T-helper 17 cell (primary cell): ENCODE data around the gene SYTL3. TPM values are rescaled to one million over a fixed set of nuclear protein-coding genes. Genes with fewer than 3 reads are reported as not detected.
"Not testable (repeated sequence)": the region's sequence is repeated elsewhere in the genome, so short reads cannot be mapped to it uniquely, and the experiment has no call there.

ENCODE experiments used
- ATAC-seq: fragments of 150-1000 bp; cut with Tn5 transposase; 2 replicates; pipeline ENCODE4 v1.10.0; 2021; ENCODE audit warnings: mild to moderate bottlenecking, moderate library complexity
- DNase-seq, 3 donors: peaks; one replicate each; pipeline versions ENCODE4 v3.0.0 to v3.0.0-alpha.2; 2020 to 2021
- H3K9me3 ChIP-seq: one replicate; pipeline ENCODE4 v1.7.0; 2013; ENCODE audit warnings: low read length, mild to moderate bottlenecking; ENCODE audit not compliant: control insufficient read depth, poor library complexity, severe bottlenecking
- H3K27ac Mint-ChIP-seq: one replicate; pipeline ENCODE4 v1.8.0; 2022; ENCODE audit warnings: mild to moderate bottlenecking, moderate library complexity, mixed read lengths
- H3K27me3 Mint-ChIP-seq: one replicate; pipeline ENCODE4 v1.8.0; 2022; ENCODE audit warnings: mixed read lengths
- H3K36me3 Mint-ChIP-seq: one replicate; pipeline ENCODE4 v1.8.0; 2022; ENCODE audit warnings: low read depth, mixed read lengths
- H3K4me1 Mint-ChIP-seq: one replicate; pipeline ENCODE4 v1.8.0; 2022; ENCODE audit warnings: mild to moderate bottlenecking, mixed read lengths
- H3K4me3 Mint-ChIP-seq: one replicate; pipeline ENCODE4 v1.8.0; 2022; ENCODE audit warnings: mild to moderate bottlenecking, moderate library complexity, mixed read lengths
- total RNA-seq, 4 donors: library from RNA in 2 of 4; stranded (reverse) in 2 of 4; gene quantifications; one replicate each; pipeline ENCODE4 v1.2.3 and lab custom pipeline; 2022 to 2026

SYTL3 gene
- total RNA-seq, 2 donors from 2014 or later = 28.9 to 36.1 TPM

GRCh38 chr6:158611541-158612370, 38.1 kb upstream of the SYTL3 start:
- no peaks in the 10 kb centered on the region for H3K9me3 ChIP-seq
- no peaks in the 10 kb centered on the region for H3K27me3 Mint-ChIP-seq
- no peak overlapping the region for H3K4me3 Mint-ChIP-seq
- H3K27ac Mint-ChIP-seq = peak overlapping the region; percentile 79
- DNase-seq = no peak
- ATAC-seq = no peak
- peaks cover 4% of the 10 kb centered on the region for H3K36me3 Mint-ChIP-seq
- H3K4me1 Mint-ChIP-seq = peaks cover 4% of the 10 kb centered on the region

GRCh38 chr6:158614606-158615005, 35.2 kb upstream of the SYTL3 start:
- not testable (repeated sequence) for H3K27ac Mint-ChIP-seq

GRCh38 chr6:158618289-158618688, 31.6 kb upstream of the SYTL3 start:
- not testable (repeated sequence) for DNase-seq, ATAC-seq, H3K27me3 Mint-ChIP-seq, H3K9me3 ChIP-seq, H3K4me3 Mint-ChIP-seq
- peaks cover 14% of the 10 kb centered on the region for H3K36me3 Mint-ChIP-seq
- peaks cover 23% of the 10 kb centered on the region for H3K4me1 Mint-ChIP-seq
- H3K27ac Mint-ChIP-seq = peak overlapping the region; percentile 88

More at GRCh38 chr6:158614606-158615005, 35.2 kb upstream of the SYTL3 start:
- Mint-ChIP-seq H3K4me1 (peaks cover 25% of the 10 kb centered on the region), H3K36me3 (peaks cover 13% of the 10 kb centered on the region)
- not testable (repeated sequence) for ATAC-seq, H3K9me3 ChIP-seq, H3K4me3 Mint-ChIP-seq, DNase-seq, H3K27me3 Mint-ChIP-seq

- no peaks in the 10 kb centered on the region for H3K9me3 ChIP-seq
- peaks cover 15% of the 10 kb centered on the region for H3K36me3 Mint-ChIP-seq
- DNase-seq (no peak), ATAC-seq (no peak)
- H3K4me3 Mint-ChIP-seq = no peak overlapping the region
- peak overlapping the region; percentile 88 for H3K27ac Mint-ChIP-seq
- no peaks in the 10 kb centered on the region for H3K27me3 Mint-ChIP-seq
- peaks cover 23% of the 10 kb centered on the region for H3K4me1 Mint-ChIP-seq
Observed at GRCh38 chr6:158619922-158620801, 29.7 kb upstream of the SYTL3 start.

- Mint-ChIP-seq H3K4me1 (peaks cover 23% of the 10 kb centered on the region), H3K27ac (no peak overlapping the region), H3K27me3 (no peaks in the 10 kb centered on the region), H3K36me3 (peaks cover 18% of the 10 kb centered on the region), H3K4me3 (no peak overlapping the region)
- ATAC-seq = no peak
- DNase-seq = no peak
- no peaks in the 10 kb centered on the region for H3K9me3 ChIP-seq
Observed at GRCh38 chr6:158620963-158621693, 28.7 kb upstream of the SYTL3 start.

GRCh38 chr6:158621694-158622544, 27.9 kb upstream of the SYTL3 start:
- H3K27me3 Mint-ChIP-seq = no peaks in the 10 kb centered on the region
- ATAC-seq (no peak), DNase-seq (no peak)
- H3K9me3 ChIP-seq = no peaks in the 10 kb centered on the region
- peak overlapping the region; percentile 43 for H3K27ac Mint-ChIP-seq
- H3K4me1 Mint-ChIP-seq = peaks cover 26% of the 10 kb centered on the region
- peaks cover 20% of the 10 kb centered on the region for H3K36me3 Mint-ChIP-seq
- no peak overlapping the region for H3K4me3 Mint-ChIP-seq

GRCh38 chr6:158622545-158623190, 27.2 kb upstream of the SYTL3 start:
- H3K9me3 ChIP-seq = no peaks in the 10 kb centered on the region
- Mint-ChIP-seq H3K36me3 (peaks cover 18% of the 10 kb centered on the region), H3K27ac (peak overlapping the region; percentile 43), H3K4me3 (no peak overlapping the region), H3K27me3 (no peaks in the 10 kb centered on the region), H3K4me1 (peaks cover 28% of the 10 kb centered on the region)
- DNase-seq (no peak), ATAC-seq (no peak)

- Mint-ChIP-seq H3K4me1 (peaks cover 19% of the 10 kb centered on the region), H3K36me3 (peaks cover 15% of the 10 kb centered on the region), H3K27me3 (no peaks in the 10 kb centered on the region), H3K27ac (peak overlapping the region; percentile 19), H3K4me3 (no peak overlapping the region)
- DNase-seq = no peak
- H3K9me3 ChIP-seq = no peaks in the 10 kb centered on the region
- ATAC-seq = no peak
Observed at GRCh38 chr6:158624684-158625682, 24.9 kb upstream of the SYTL3 start.

GRCh38 chr6:158625881-158626305, 24.0 kb upstream of the SYTL3 start:
- Mint-ChIP-seq H3K36me3 (peaks cover 15% of the 10 kb centered on the region), H3K27me3 (no peaks in the 10 kb centered on the region), H3K27ac (peak overlapping the region; percentile 19), H3K4me1 (peaks cover 19% of the 10 kb centered on the region), H3K4me3 (no peak overlapping the region)
- no peak for ATAC-seq
- DNase-seq = no peak
- no peaks in the 10 kb centered on the region for H3K9me3 ChIP-seq

GRCh38 chr6:158626360-158627167, 23.3 kb upstream of the SYTL3 start:
- no peaks in the 10 kb centered on the region for H3K27me3 Mint-ChIP-seq
- ATAC-seq = no peak
- no peaks in the 10 kb centered on the region for H3K9me3 ChIP-seq
- no peak overlapping the region for H3K4me3 Mint-ChIP-seq
- no peak for DNase-seq
- peaks cover 25% of the 10 kb centered on the region for H3K4me1 Mint-ChIP-seq
- H3K27ac Mint-ChIP-seq = peak overlapping the region; percentile 82
- H3K36me3 Mint-ChIP-seq = peaks cover 17% of the 10 kb centered on the region
